Upper lobe of right lung (tissue), 1 donor: Measurements from ENCODE around the gene CGNL1. TPM values are rescaled to one million over a fixed set of nuclear protein-coding genes. Genes with fewer than 3 reads are reported as not detected.

Source experiments
- ATAC-seq: fragments of 200-7000 bp; cut with Tn5 transposase; one replicate; pipeline ENCODE4 v1.9.1; 2020; ENCODE audit warnings: mild to moderate bottlenecking, moderate library complexity
- DNase-seq: peaks from one replicate; pipeline ENCODE4 v3.0.0-alpha.2; 2020
- H3K27ac ChIP-seq: fragments of 200-600 bp; one replicate; pipeline ENCODE4 v1.8.0; 2022
- H3K27me3 ChIP-seq: fragments of 200-600 bp; one replicate; pipeline ENCODE4 v1.8.0; 2022; ENCODE audit warnings: mild to moderate bottlenecking
- H3K36me3 ChIP-seq: fragments of 200-600 bp; one replicate; pipeline ENCODE4 v1.8.0; 2022
- H3K4me1 ChIP-seq: fragments of 200-600 bp; one replicate; pipeline ENCODE4 v1.8.0; 2022
- H3K4me3 ChIP-seq: fragments of 200-600 bp; one replicate; pipeline ENCODE4 v1.8.0; 2022; ENCODE audit warnings: mild to moderate bottlenecking
- H3K9me3 ChIP-seq: fragments of 200-600 bp; one replicate; pipeline ENCODE4 v1.8.0; 2022
- intact Hi-C: fragments of 100-400 bp; cut with DNase I; formaldehyde crosslinking; loops from one replicate; pipeline ENCODE4 v1.11.0; 2022
- total RNA-seq: library from RNA; stranded (reverse); fragmentation: NEBNext Ultra II Directional; extraction: Animal tissue kit (Norgen Biotek cat#: 25700); gene quantifications from one replicate; pipeline ENCODE4 v1.2.1, GENCODE V29; 2021
- TF ChIP-seq, protein P1 (sequence below): fragments of 200-600 bp; IDR thresholded peaks from one replicate; pipeline ENCODE4 v1.8.0; 2022; ENCODE audit warnings: antibody characterized with exemption
- donor health status: DM: no; HTN: yes; CAD: no; lungs with severe emphysema.

CGNL1 gene
- total RNA-seq, 1 donor from 2014 or later, result 54.9 TPM

DNA sequence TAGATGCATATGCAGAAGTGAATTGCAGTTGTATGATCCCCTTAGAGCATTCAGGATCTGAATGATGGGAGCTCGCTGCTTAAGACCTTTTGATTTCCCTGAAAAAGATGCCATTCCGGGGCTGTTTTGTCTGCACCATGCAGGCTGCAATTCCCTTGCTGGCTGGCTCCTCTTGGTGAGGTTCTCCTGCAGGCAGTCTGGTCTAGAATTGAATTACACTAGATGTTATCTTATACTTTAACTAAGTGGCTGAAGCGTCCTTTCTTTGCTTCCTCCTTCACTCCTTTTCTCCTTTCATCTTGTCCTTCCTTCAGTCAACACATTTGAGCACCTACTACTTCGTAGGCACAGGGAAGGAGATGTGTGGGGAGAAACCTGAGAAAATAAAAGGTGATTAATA is 196.8 kb downstream of the CGNL1 start:
- Histone ChIP-seq H3K36me3 (no peaks in the 10 kb centered on the region), H3K27me3 (no peaks in the 10 kb centered on the region), H3K27ac (no peak overlapping the region), H3K9me3 (no peaks in the 10 kb centered on the region), H3K4me3 (no peak overlapping the region), H3K4me1 (no peaks in the 10 kb centered on the region)
- TF ChIP-seq, protein P1, sequence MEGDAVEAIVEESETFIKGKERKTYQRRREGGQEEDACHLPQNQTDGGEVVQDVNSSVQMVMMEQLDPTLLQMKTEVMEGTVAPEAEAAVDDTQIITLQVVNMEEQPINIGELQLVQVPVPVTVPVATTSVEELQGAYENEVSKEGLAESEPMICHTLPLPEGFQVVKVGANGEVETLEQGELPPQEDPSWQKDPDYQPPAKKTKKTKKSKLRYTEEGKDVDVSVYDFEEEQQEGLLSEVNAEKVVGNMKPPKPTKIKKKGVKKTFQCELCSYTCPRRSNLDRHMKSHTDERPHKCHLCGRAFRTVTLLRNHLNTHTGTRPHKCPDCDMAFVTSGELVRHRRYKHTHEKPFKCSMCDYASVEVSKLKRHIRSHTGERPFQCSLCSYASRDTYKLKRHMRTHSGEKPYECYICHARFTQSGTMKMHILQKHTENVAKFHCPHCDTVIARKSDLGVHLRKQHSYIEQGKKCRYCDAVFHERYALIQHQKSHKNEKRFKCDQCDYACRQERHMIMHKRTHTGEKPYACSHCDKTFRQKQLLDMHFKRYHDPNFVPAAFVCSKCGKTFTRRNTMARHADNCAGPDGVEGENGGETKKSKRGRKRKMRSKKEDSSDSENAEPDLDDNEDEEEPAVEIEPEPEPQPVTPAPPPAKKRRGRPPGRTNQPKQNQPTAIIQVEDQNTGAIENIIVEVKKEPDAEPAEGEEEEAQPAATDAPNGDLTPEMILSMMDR, result no peak
- ATAC-seq (no peak), DNase-seq (no peak)
- intact Hi-C loops, result no loop called here

DNA sequence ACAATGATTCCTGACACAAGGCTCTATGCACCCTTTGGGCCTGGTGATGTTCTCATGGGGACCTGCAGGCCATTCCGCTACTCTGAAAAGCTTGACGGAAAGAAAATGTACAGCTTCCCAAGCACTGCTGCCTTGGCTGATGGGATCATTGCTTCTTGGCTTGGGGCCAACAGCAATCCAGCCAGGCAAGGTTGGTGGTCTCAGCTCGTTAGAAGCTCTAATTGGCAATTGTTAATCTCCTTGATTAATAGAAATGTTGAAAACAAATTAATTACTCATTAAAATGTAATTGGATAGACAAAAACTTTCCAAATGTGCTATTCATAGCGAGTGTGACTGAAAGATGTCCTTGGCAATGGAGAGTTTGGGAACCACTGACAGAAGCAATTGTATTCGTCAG is 199.1 kb downstream of the CGNL1 start:
- no peak for DNase-seq
- no peak for ATAC-seq

DNA sequence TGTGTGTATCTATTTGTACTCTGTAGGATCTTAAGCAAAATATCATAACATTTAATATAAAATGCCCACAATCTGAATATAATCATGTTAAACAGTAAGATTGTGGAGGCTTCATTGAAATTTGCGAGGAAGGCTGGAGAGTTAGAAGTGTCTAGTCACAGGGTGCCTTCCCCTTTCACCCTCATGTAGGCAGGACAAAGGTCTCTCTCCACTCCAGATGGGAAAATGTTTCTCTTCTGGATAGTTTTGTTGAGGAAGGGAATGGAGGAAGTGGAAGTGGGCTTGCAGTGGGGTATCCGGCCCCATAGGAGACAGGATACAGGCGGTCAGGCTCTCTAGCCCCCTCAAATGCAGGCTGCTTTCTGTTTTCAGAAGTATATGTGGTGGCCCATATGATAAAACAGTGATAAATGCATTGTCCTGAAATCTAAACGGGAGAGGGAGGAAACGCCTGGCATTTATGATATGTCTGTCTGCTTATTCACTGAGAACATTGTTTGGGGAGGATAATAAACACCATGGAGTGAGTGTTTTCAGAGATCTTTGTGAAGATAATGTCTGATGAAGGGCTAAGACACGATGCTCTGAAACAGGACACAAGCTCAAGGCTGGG is 202.1 kb downstream of the CGNL1 start:
- H3K27me3 ChIP-seq, result no peaks in the 10 kb centered on the region
- no peak overlapping the region for H3K4me3 ChIP-seq
- TF ChIP-seq, protein P1, result no peak
- H3K4me1 ChIP-seq, result no peaks in the 10 kb centered on the region
- no peak overlapping the region for H3K27ac ChIP-seq
- intact Hi-C loops, result no loop called here
- DNase-seq, result no peak
- ATAC-seq, result peak; percentile 46
- H3K36me3 ChIP-seq, result no peaks in the 10 kb centered on the region
- no peaks in the 10 kb centered on the region for H3K9me3 ChIP-seq

More for the DNA sequence above, 199.1 kb downstream of the CGNL1 start:
- Histone ChIP-seq H3K36me3 (no peaks in the 10 kb centered on the region), H3K4me1 (no peaks in the 10 kb centered on the region), H3K27ac (no peak overlapping the region), H3K9me3 (no peaks in the 10 kb centered on the region), H3K4me3 (no peak overlapping the region), H3K27me3 (no peaks in the 10 kb centered on the region)
- intact Hi-C loops, result no loop called here
- TF ChIP-seq, protein P1, result no peak

DNA sequence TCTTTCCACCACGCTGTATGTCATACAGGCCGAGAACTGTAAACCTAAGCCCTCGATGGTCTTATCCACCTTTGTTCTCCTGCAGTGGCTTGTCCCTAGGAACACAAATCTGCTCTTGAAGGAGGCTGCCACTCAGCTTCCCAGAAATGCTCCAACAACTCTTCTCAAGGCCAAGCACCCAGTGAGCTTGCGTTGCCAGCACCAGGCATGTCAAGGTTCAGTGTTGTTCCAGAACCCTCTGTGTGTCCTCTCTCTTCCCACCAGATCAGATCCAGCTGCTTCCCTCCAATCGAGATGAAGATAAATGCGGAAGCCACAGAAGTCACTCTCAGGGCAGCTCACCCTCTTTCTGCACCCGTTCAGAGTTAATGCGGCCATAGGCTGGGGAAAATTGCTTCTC is 204.1 kb downstream of the CGNL1 start:
- H3K9me3 ChIP-seq, result no peaks in the 10 kb centered on the region
- no peaks in the 10 kb centered on the region for H3K27me3 ChIP-seq
- no peaks in the 10 kb centered on the region for H3K4me1 ChIP-seq
- TF ChIP-seq, protein P1, result no peak
- H3K27ac ChIP-seq, result no peak overlapping the region
- H3K4me3 ChIP-seq, result no peak overlapping the region
- DNase-seq, result no peak
- no peaks in the 10 kb centered on the region for H3K36me3 ChIP-seq
- intact Hi-C loops, result no loop called here
- no peak for ATAC-seq

DNA sequence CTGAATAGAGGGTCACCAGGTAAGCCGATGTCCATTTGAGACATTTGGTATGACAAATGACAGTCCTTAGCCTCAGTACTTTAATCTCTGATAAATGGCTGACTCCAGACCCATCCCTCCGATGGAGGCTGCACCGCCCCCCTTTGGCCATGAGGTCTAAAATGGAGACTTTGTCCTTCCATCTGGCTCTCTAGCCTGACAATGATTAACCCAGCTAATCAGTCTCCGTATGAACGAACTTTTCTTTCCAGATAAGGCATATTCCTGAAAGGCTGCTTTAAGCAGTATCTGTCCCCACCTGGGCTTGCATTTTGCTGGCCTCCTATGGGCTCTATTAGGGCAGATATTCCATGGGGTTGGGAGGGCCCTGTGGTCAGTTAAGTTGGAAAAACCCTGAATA is 204.6 kb downstream of the CGNL1 start:
- H3K4me1 ChIP-seq, result no peaks in the 10 kb centered on the region
- ATAC-seq, result no peak
- no peaks in the 10 kb centered on the region for H3K9me3 ChIP-seq
- H3K27me3 ChIP-seq, result no peaks in the 10 kb centered on the region
- no peaks in the 10 kb centered on the region for H3K36me3 ChIP-seq
- TF ChIP-seq, protein P1, result no peak
- no peak overlapping the region for H3K27ac ChIP-seq
- H3K4me3 ChIP-seq, result no peak overlapping the region
- intact Hi-C loops, result no loop called here
- DNase-seq, result no peak

DNA sequence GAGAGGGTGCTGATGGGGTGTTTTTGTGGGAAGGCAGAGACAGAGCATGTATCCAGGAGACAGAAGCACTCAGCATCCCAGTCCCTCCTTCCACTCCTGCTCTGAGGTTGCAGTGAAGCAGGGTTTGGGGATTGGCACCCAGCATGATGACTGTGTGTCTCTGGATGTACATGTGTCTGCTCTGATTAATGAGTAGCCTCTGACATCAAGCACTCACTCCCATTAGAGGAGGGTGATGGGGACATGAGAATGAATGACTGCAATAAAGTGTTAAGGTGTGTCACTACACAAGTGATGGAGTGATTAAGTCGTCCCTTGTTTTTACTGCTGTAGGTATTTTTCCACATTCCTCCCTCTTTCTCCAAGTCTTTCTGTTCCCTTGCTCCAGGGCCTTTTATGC is 205.8 kb downstream of the CGNL1 start:
- no peaks in the 10 kb centered on the region for H3K27me3 ChIP-seq
- TF ChIP-seq, protein P1, result no peak
- no peaks in the 10 kb centered on the region for H3K9me3 ChIP-seq
- H3K36me3 ChIP-seq, result no peaks in the 10 kb centered on the region
- intact Hi-C loops, result no loop called here
- H3K27ac ChIP-seq, result no peak overlapping the region
- H3K4me3 ChIP-seq, result no peak overlapping the region
- ATAC-seq, result no peak
- H3K4me1 ChIP-seq, result no peaks in the 10 kb centered on the region
- no peak for DNase-seq
